SK-N-SH (cell line): Measurements from ENCODE around the gene MYH3. TPM values are rescaled to one million over a fixed set of nuclear protein-coding genes. Genes with fewer than 3 reads are reported as not detected.

ENCODE experiments used
- CTCF ChIA-PET: fragments of 300-600, 350-600 bp; formaldehyde crosslinking; extraction: SDS; loops from one replicate; lab custom pipeline; 2021; lab: Yijun Ruan, JAX
- POLR2A ChIA-PET: fragments of 350-600 bp; sonication (Branson Sonifier 250); formaldehyde crosslinking; extraction: SDS; loops from one replicate; lab custom pipeline; 2020; ENCODE audit warnings: antibody characterized with exemption, inconsistent platforms; lab: Yijun Ruan, JAX
- DNase-seq: peaks from one replicate; pipeline ENCODE4 v3.0.0; 2012
- H2AFZ ChIP-seq: fragments of 200-600 bp; sonication (generic); 2 replicates; pipeline ENCODE4 v1.8.1; 2016; ENCODE audit warnings: antibody characterized with exemption, mild to moderate bottlenecking, low read depth
- H3F3A ChIP-seq: fragments of 200-600 bp; sonication (generic); replicated peaks from 2 replicates; pipeline ENCODE3; 2016; ENCODE audit warnings: antibody characterized with exemption, mild to moderate bottlenecking; ENCODE audit not compliant: insufficient read depth
- H3K27ac ChIP-seq, 2 experiments: fragments of 200-500 bp in 1 of 2; fragments of 200-600 bp in 1 of 2; sonication (Bioruptor generic) in 1 of 2; sonication (generic), shearing (Covaris generic) in 1 of 2; 2 replicates each; pipeline versions ENCODE4 v1.5.1 to v1.6.1; 2014 to 2016; ENCODE audit warnings: low read depth in 2 of 2, inconsistent platforms in 1 of 2, low read length in 1 of 2, mild to moderate bottlenecking in 1 of 2, mixed read lengths in 1 of 2
- H3K27me3 ChIP-seq: fragments of 200-600 bp; sonication (generic), shearing (Covaris generic); 2 replicates; pipeline ENCODE4 v1.6.1; 2016; ENCODE audit warnings: mixed run types; ENCODE audit not compliant: insufficient read depth
- H3K36me3 ChIP-seq, 2 experiments: fragments of 200-500 bp in 1 of 2; fragments of 200-600 bp in 1 of 2; sonication (Bioruptor generic) in 1 of 2; sonication (generic) in 1 of 2; replicated peaks in 1 of 2; 2 replicates each; pipeline versions ENCODE3 to v1.5.1; 2014 to 2016; ENCODE audit warnings: low read length in 1 of 2, mild to moderate bottlenecking in 1 of 2; ENCODE audit not compliant: insufficient read depth in 2 of 2, control insufficient read depth in 1 of 2
- H3K4me1 ChIP-seq, 2 experiments: fragments of 200-500 bp in 1 of 2; fragments of 200-600 bp in 1 of 2; sonication (Bioruptor generic) in 1 of 2; sonication (generic), shearing (Covaris generic) in 1 of 2; 2 replicates each; pipeline versions ENCODE4 v1.5.1 to v1.6.1; 2014 to 2016; ENCODE audit warnings: low read depth in 1 of 2, low read length in 1 of 2, mixed run types in 1 of 2; ENCODE audit not compliant: insufficient read depth in 2 of 2, control insufficient read depth in 1 of 2
- H3K4me2 ChIP-seq: fragments of 200-600 bp; sonication (generic), shearing (Covaris generic); 2 replicates; pipeline ENCODE4 v1.6.1; 2017; ENCODE audit warnings: mixed run types
- H3K4me3 ChIP-seq, 2 experiments: fragments of 200-500 bp in 1 of 2; fragments of 200-600 bp in 1 of 2; sonication (Bioruptor generic) in 1 of 2; sonication (generic), shearing (Covaris generic) in 1 of 2; 2 replicates each; pipeline versions ENCODE4 v1.5.1 to v1.8.1; 2014 to 2016; ENCODE audit warnings: low read depth in 2 of 2, inconsistent platforms in 1 of 2, low read length in 1 of 2, mild to moderate bottlenecking in 1 of 2, mixed read lengths in 1 of 2, moderate library complexity in 1 of 2
- H3K79me2 ChIP-seq: fragments of 200-600 bp; sonication (generic); 2 replicates; pipeline ENCODE4 v1.8.1; 2017; ENCODE audit warnings: mild to moderate bottlenecking; ENCODE audit not compliant: insufficient read depth
- H3K9ac ChIP-seq: fragments of 200-600 bp; sonication (generic); 2 replicates; pipeline ENCODE4 v1.6.1; 2017; ENCODE audit warnings: mixed run types
- H3K9me2 ChIP-seq: fragments of 200-600 bp; sonication (generic); 2 replicates; pipeline ENCODE4 v1.6.1; 2017; ENCODE audit warnings: mixed run types
- H3K9me3 ChIP-seq: fragments of 200-600 bp; sonication (generic); 2 replicates; pipeline ENCODE4 v1.6.1; 2017; ENCODE audit warnings: mixed run types, mild to moderate bottlenecking, moderate library complexity
- H4K20me1 ChIP-seq: fragments of 200-600 bp; sonication (generic); 2 replicates; pipeline ENCODE4 v1.6.1; 2017; ENCODE audit warnings: mild to moderate bottlenecking, mixed run types; ENCODE audit not compliant: insufficient read depth
- CTCF ChIP-seq: fragments of 200-600 bp; sonication (generic); IDR thresholded peaks from 2 replicates; pipeline ENCODE4 v1.6.1; 2017; ENCODE audit warnings: antibody characterized with exemption, mild to moderate bottlenecking, moderate library complexity
- EZH2phosphoT487 ChIP-seq: fragments of 200-600 bp; sonication (generic); IDR thresholded peaks from 2 replicates; pipeline ENCODE4 v1.6.1; 2017; ENCODE audit warnings: low read depth, mixed run types, mild to moderate bottlenecking, antibody characterized with exemption, moderate library complexity, borderline replicate concordance
- FOSL2 ChIP-seq: IDR thresholded peaks from 2 replicates; pipeline ENCODE4 v1.4.0; 2012; ENCODE audit warnings: low read depth, mild to moderate bottlenecking, moderate library complexity, borderline replicate concordance
- GABPA ChIP-seq: IDR thresholded peaks from 2 replicates; pipeline ENCODE4 v1.4.0; 2012; ENCODE audit warnings: low read depth, mild to moderate bottlenecking
- JUND ChIP-seq: IDR thresholded peaks from 2 replicates; pipeline ENCODE4 v1.4.0; 2012
- MEF2A ChIP-seq: IDR thresholded peaks from 2 replicates; pipeline ENCODE4 v1.4.0; 2012; ENCODE audit warnings: low read depth, borderline replicate concordance
- NRF1 ChIP-seq: IDR thresholded peaks from 2 replicates; pipeline ENCODE4 v1.6.1; 2012; ENCODE audit warnings: low read depth, mild to moderate bottlenecking, low read length
- RCOR1 ChIP-seq: fragments of 150-350 bp; IDR thresholded peaks from 2 replicates; pipeline ENCODE4 v1.6.1; 2017; ENCODE audit warnings: antibody characterized with exemption, low read length
- REST ChIP-seq: IDR thresholded peaks from 2 replicates; pipeline ENCODE4 v1.6.1; 2012; ENCODE audit warnings: mild to moderate bottlenecking, low read depth, low read length, moderate library complexity
- SMC3 ChIP-seq: IDR thresholded peaks from 2 replicates; pipeline ENCODE4 v1.6.1; 2012; ENCODE audit warnings: low read depth, low read length, improper control_type of control experiment
- TAF1 ChIP-seq: IDR thresholded peaks from 2 replicates; pipeline ENCODE4 v1.6.1; 2012; ENCODE audit warnings: low read depth, mild to moderate bottlenecking, low read length, moderate library complexity, borderline replicate concordance
- TCF12 ChIP-seq: IDR thresholded peaks from 2 replicates; pipeline ENCODE4 v1.4.0; 2012
- TEAD4 ChIP-seq: IDR thresholded peaks from 2 replicates; pipeline ENCODE4 v1.4.0; 2012; ENCODE audit warnings: mild to moderate bottlenecking, borderline replicate concordance; ENCODE audit not compliant: insufficient read depth
- USF2 ChIP-seq: fragments of 150-350 bp; IDR thresholded peaks from 2 replicates; pipeline ENCODE4 v1.6.1; 2017; ENCODE audit warnings: antibody characterized with exemption, low read length, low read depth, borderline replicate concordance
- YY1 ChIP-seq: IDR thresholded peaks from 2 replicates; pipeline ENCODE4 v1.4.0; 2012; ENCODE audit warnings: low read depth, mild to moderate bottlenecking
- WGBS: methylation state at CpG from one replicate; pipeline ENCODE4 v1.1.6; 2017; ENCODE audit warnings: low lambda C conversion rate; 5-methylcytosine and 5-hydroxymethylcytosine counted together
- polyA plus RNA-seq, 3 experiments: library from polyadenylated mRNA; depleted of rRNA; stranded (reverse); fragments of >200 nt; gene quantifications; 2 replicates each; pipeline ENCODE4 v1.2.3, GENCODE V29; 2012
- TF ChIP-seq, protein P1 (sequence below): IDR thresholded peaks from 2 replicates; pipeline ENCODE4; 2012
- TF ChIP-seq, protein P2 (sequence below): IDR thresholded peaks from 2 replicates; pipeline ENCODE4 v1.4.0; 2012; ENCODE audit warnings: low read depth, borderline replicate concordance
- TF ChIP-seq, protein P3 (sequence below): IDR thresholded peaks from 2 replicates; pipeline ENCODE4 v1.4.0; 2012; ENCODE audit warnings: low read depth

MYH3 gene
- polyA plus RNA-seq, 1 of the 3 experiments (the other 2 are of a cell fraction): 2.7 TPM

DNA sequence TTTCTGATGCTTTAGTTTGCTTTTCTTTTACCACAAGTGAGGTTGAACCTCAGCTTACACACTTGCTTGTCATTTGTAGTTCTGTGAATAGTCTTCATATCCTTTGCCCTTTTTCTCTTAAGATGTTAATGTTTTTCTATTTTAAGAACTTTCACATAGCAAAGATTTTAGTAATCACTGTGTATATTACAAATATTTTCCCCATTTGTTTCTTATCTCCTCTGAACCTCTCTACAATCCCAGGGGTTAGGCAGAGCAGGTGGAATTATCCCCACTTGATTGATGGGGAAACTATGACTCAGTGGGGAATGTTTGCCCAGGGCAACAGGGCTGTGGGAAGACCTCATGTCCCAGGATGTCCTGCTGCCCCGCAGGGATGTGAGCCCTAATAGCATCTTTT lies 11.7 kb upstream of the MYH3 start (continued):
- TF ChIP-seq USF2: no peak
- TF ChIP-seq, protein P1, sequence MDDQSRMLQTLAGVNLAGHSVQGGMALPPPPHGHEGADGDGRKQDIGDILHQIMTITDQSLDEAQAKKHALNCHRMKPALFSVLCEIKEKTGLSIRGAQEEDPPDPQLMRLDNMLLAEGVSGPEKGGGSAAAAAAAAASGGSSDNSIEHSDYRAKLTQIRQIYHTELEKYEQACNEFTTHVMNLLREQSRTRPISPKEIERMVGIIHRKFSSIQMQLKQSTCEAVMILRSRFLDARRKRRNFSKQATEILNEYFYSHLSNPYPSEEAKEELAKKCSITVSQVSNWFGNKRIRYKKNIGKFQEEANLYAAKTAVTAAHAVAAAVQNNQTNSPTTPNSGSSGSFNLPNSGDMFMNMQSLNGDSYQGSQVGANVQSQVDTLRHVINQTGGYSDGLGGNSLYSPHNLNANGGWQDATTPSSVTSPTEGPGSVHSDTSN: peak; percentile 79

DNA sequence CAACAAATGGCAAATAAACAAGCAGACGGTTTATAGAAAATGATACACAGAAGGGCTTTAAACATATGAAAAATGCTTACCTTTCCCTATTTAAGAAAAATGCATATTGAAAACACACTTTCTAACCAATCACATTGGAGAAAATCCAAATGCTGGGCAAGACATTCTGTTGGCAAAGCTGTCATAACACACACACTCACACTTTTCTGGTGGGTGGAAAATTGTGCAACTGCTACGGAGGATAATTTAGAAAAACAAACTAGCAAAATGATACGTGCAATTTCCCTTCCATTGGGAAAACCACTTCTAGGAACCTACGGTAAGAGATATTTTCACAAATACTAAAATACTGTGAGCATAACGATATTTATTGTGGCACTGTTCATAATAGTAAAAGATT lies 9.8 kb upstream of the MYH3 start:
- Histone ChIP-seq H2AFZ (no peak overlapping the region), H3K9me3 (no peaks in the 10 kb centered on the region), H3K27me3 (no peaks in the 10 kb centered on the region), H4K20me1 (no peaks in the 10 kb centered on the region), H3K27ac (no peak overlapping the region), H3K9me2 (no peaks in the 10 kb centered on the region), H3K36me3 (no peaks in the 10 kb centered on the region), H3F3A (no peaks in the 10 kb centered on the region), H3K9ac (no peak overlapping the region), H3K4me2 (no peak overlapping the region), H3K4me1 (no peaks in the 10 kb centered on the region), H3K4me3 (no peak overlapping the region), H3K79me2 (no peaks in the 10 kb centered on the region)
- POLR2A ChIA-PET: no interaction called here
- no peak for DNase-seq
- CTCF ChIA-PET: no interaction called here
- WGBS: 95% methylated on average over 5 of the region's 5 CpGs
- no peak for TF ChIP-seq TEAD4
- TF ChIP-seq YY1: no peak
- TF ChIP-seq, protein P2, sequence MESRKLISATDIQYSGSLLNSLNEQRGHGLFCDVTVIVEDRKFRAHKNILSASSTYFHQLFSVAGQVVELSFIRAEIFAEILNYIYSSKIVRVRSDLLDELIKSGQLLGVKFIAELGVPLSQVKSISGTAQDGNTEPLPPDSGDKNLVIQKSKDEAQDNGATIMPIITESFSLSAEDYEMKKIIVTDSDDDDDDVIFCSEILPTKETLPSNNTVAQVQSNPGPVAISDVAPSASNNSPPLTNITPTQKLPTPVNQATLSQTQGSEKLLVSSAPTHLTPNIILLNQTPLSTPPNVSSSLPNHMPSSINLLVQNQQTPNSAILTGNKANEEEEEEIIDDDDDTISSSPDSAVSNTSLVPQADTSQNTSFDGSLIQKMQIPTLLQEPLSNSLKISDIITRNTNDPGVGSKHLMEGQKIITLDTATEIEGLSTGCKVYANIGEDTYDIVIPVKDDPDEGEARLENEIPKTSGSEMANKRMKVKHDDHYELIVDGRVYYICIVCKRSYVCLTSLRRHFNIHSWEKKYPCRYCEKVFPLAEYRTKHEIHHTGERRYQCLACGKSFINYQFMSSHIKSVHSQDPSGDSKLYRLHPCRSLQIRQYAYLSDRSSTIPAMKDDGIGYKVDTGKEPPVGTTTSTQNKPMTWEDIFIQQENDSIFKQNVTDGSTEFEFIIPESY: no peak
- no peak for TF ChIP-seq GABPA
- TF ChIP-seq, protein P3, sequence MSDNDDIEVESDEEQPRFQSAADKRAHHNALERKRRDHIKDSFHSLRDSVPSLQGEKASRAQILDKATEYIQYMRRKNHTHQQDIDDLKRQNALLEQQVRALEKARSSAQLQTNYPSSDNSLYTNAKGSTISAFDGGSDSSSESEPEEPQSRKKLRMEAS: no peak
- TF ChIP-seq, protein P1: no peak
- no peak for TF ChIP-seq USF2
- no peak for TF ChIP-seq JUND
- no peak for TF ChIP-seq REST
- no peak for TF ChIP-seq NRF1
- no peak for TF ChIP-seq CTCF
- no peak for TF ChIP-seq FOSL2
- no peak for TF ChIP-seq RCOR1
- no peak for TF ChIP-seq TAF1
- TF ChIP-seq EZH2phosphoT487: no peak
- TF ChIP-seq MEF2A: no peak
- TF ChIP-seq TCF12: no peak
- no peak for TF ChIP-seq SMC3
